Left renal cortex interstitium (tissue), 4 donors: Measurements from ENCODE around the gene NAA25. TPM values are rescaled to one million over a fixed set of nuclear protein-coding genes. Genes with fewer than 3 reads are reported as not detected.
A peak's percentile ranks its signal among the peaks of the same experiment; 100 is the strongest.

Experiments used
- DNase-seq, 4 donors: peaks; one replicate each; pipeline ENCODE4 v3.0.0-alpha.2; 2013; ENCODE audit warnings: low read depth in 4 of 4, low spot score in 2 of 4, missing footprints in 1 of 4
- polyA plus RNA-seq, 4 donors: library from polyadenylated mRNA; unstranded; fragments of 120-200 nt; gene quantifications; one replicate each; pipeline ENCODE4 v1.2.1, GENCODE V29; 2013; ENCODE audit not compliant: insufficient read length in 4 of 4

The NAA25 gene
- 10 to 100 TPM; 16.3 to 31.0 (median 21.9) TPM for polyA plus RNA-seq

DNA sequence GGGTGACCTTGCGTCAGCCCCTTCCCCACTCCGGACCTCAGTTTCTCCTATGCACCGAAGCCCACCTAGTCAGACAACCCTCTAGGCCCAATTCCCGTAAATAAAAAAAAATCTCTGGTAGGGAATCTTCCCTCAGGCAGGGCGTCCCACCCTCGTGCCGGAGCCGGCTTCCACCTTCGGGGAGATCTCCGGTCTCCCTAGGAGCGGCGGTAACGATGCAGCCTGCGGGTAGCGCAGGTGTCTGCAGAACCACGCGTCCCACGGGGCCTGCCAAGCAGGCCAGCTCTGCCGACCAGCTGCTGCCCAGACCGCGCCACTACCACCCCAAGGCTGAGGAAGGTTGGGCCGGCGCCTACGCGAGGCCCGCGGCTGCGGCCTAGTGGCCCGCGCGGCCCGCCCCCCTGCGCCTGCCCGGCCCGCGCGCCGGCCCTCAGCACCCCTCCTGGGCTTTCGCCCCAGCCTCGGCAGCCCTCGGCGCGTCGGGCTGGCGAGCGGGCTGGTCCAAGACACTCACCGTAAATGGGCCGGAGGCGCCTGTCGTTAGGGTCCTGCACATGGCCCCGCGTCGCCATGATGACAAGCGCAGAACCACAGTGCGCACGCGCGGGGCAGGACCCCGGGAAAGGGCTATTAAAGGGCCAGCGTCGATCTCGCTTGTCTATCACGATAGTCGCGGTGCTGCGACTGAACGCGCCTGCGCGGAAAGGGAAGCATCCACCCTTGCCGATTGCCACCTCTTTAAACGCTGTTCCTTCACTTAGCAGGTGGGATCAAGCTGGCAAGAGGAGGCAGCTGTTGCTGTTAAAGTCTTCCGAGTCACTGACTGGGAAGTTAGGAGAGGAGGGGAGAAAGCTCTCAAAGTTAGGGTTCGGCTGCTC is at the start of gene NAA25:
TSS of gene NAA25 (minus strand) at position 582 of the 878 bp plus-strand sequence. CDS start at position 572, 10 bp downstream.
- peak; percentile 78 to 87 (median 82) for DNase-seq

DNA sequence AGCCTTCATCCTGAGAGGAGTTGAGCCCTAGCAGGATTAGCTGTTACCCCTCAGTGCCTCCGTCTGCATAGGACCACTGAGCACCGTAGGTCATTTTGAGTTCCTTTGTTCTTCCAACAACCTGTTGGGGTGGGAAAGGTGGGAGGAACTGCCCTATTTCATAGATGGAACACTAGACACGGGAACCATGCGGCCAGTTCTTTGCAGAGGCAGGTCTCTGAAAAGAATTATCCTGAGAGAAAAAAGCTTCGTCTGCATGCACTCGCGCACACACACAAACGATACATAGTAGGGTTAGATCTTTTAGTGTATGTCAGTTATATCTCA is 45.3 kb upstream of the NAA25 start:
- peak in 2 of 4 donors; percentile 12 to 36 for DNase-seq

DNA sequence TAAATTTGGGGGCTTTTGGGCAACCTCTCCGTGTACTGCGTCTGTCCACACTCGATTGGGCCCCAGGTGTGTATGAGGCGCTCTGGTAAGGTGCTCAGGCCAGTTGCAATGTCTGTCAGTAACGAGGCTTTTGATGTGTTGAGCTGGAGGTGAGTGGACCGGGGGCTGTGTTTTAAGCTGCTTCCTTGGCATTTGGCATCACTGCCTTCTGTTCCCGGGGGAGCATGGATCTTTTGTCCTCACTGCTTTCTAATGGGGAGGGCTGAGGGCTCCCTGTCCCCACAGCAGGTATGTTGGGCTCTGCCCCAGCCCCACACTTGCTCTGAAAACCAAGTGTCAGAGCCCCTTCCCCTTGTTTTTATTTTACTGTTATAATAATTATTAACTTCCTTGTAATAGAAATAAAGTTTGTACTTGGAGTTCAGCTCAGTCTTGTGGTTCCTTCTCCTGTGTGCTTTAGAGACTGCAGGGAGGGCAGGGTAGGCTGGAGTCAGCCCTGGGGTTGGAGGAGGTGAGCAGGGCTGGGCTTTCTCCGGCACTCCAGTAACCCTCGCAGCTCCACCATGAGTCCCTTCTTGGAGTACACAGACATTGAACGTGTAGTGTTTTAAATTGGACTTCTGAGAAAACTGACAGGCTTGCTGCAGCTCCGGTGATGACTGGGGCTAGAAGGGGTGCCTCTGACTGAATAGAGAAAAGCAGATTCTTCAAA is 44.8 kb upstream of the NAA25 start:
- DNase-seq = no peak

DNA sequence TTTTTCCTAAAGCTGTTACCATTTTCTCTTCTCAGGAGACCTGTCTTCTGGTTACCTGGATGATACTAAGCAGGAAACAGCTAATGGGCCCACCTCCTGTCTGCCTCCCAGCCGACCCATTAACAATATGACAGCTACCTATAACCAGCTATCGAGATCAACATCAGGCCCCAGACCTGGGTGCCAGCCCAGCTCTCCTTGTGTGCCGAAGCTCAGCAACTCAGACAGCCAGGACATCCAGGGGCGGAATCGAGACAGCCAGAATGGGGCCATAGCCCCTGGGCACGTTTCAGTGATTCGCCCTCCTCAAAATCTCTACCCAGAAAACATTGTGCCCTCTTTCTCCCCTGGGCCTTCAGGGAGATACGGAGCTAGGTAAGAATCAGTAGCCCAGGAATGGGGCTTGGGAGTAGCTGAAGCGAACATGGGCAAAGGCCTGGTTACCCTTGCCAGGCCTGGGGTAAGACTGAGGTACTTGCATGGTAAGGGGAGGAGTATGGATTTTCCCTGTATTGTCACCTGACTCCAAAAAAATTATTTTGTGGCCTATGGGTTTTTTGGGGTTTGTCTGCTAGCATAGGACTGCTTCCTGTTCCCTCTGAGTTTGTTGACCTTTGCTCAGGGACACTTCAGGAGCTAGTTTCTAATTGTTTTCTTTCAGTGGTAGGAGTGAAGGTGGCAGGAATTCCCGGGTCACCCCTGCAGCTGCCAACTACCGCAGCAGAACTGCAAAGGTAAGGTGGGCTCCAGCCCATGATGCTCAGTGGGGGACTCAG is 43.4 kb upstream of the NAA25 start:
- DNase-seq = no peak

DNA sequence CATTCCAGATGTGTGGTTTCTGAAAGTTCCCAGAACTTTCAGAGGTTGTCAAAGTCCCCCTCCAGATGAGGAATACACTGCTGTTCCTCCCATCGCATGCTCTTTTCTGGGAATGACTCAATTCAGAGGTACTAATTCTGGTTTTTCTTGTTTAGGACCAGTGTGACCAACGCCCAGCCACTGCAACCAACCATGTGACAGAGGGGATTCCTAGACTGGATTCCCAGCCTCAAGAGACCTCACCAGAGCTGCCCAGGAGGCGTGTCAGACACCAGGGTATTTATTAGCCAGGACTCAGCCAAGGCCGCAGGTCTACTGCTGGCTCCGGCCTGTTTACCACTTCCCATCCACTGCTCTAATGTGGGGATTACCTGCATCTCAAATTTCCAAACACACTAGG is 41.0 kb upstream of the NAA25 start:
- DNase-seq = no peak

GRCh38 chr12:112148031-112148513 is 39.5 kb upstream of the NAA25 start:
- DNase-seq = no peak

DNA sequence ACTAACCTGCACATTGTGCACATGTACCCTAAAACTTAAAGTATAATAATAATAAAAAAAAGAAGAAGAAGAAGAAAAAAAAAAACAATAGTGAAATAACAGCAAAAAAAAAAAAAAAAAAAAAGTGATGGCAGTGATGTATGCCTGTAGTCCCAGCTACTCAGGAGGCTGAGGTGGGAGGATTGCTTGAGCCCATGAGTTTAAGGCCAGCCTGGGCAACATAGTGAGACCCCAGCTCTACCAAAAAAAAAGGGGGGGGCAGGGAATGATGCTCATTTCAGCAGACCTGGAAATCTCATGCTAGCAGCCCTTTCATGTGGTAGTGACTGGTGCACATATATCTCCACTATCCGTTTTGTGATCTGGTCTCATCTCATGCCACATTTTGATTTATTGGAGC is 37.5 kb upstream of the NAA25 start:
- DNase-seq = no peak

DNA sequence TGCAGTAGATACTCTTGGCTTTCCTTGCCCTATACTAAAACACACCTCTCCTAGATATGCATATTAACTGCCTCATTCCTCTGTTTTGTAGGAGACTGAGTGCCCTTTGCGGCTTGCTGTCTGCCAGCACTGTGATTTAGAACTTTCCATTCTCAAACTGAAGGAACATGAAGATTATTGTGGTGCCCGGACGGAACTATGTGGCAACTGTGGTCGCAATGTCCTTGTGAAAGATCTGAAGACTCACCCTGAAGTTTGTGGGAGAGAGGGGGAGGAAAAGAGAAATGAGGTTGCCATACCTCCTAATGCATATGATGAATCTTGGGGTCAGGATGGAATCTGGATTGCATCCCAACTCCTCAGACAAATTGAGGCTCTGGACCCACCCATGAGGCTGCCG is 32.1 kb upstream of the NAA25 start:
- DNase-seq = no peak

DNA sequence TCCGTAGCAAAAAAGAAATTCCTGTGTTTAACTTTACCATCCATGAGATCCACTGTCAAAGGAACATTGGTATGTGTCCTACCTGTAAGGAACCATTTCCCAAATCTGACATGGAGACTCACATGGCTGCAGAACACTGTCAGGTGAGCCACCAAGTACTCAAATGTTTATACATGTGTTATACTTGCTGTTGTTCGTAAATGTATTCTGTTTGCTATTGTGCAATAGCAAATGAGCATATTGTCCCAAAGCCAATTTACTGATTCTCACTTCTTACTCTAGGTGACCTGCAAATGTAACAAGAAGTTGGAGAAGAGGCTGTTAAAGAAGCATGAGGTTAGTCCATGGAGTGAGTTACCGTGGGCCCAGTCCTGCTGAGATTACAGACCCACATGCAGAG is 26.1 kb upstream of the NAA25 start:
- DNase-seq = no peak

DNA sequence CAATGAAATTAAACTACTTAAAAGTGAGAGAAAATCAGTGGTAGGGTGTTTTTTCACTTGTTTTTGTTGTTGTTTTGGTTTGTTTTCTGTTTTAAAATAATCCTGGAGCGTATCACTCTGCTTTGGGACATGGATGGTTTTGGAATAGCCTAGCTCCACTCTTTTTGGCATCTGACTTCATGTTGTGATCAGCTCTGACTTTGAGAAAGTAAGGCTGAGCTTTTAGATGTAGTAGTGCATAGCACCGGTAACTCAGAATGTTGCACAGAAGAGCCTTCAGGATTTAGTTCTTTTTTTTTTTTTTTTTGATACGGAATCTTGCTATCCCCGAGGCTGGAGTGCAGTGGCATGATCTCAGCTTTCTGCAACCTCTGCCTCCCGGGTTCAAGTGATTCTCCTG is 24.8 kb upstream of the NAA25 start:
- no peak for DNase-seq

- no peak for DNase-seq
Observed at GRCh38 chr12:112131686-112132085, 23.1 kb upstream of the NAA25 start.

GRCh38 chr12:112130441-112130998 is 21.9 kb upstream of the NAA25 start:
- DNase-seq = no peak

GRCh38 chr12:112126911-112127310 is 18.3 kb upstream of the NAA25 start:
- no peak for DNase-seq

DNA sequence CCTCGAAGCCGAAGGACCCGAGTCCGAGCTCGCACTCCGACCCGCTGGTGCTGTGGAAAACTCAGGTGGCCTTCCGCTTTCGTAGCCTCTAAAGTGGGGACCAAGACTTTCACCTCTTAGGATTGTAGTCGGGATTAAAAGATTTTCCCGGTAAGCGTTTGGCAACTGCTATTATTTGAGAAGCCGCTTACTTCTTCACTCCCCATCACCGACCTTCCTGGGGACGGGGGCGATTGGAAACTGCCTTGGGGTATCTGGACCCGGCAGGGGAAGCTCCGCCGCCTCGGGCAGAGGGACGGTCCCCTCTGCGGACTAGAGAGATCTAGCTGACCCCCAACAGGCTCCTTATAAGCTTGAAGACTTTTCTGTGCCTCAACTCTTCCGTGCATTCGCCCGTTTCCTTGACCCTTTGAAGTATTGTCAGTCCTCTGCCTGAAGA is 17.4 kb upstream of the NAA25 start:
- no peak for DNase-seq

DNA sequence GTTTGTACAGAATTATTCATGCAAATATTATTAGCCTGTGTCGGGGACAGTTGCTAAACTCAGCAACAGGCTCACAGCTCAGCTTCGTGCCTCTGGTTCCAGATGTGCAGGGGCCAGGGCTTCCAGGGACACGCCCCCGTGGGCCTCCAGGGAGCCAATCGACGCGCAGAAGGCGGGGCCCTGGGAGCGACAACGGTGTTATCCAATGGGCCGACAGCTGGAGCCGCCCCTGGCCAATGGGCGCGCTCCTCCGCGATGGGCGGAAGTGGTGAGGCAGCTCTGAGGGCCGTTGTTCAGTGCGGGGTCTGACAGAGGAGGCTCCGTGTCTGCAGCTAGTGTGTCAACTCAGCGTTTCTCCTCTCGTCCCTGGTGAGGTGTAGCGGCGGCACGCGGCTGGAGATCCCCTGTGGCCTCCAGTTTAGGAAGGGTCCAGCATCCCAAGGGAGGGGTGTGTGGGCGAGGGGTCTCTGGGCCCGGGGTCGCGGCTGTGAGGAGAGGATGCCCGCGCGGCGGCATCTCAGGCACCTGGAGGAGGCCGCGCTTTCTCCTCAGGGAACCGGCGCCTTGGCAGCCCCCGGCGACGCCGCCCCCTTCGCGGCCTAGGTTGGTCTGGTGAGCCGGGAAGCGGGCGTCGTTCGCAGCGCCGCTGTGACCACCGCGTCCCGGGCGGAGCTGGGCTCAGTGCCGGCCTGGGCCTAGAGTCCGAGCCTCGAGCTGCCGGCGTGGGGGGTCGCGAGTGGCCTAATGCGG is 16.8 kb upstream of the NAA25 start, which contains the start of gene TRAFD1:
TSS of gene TRAFD1 (plus strand) at position 311 of the 750 bp plus-strand sequence. CDS start 4,963 bp downstream, outside the sequence.
- peak; percentile 90 to 96 (median 92) for DNase-seq

DNA sequence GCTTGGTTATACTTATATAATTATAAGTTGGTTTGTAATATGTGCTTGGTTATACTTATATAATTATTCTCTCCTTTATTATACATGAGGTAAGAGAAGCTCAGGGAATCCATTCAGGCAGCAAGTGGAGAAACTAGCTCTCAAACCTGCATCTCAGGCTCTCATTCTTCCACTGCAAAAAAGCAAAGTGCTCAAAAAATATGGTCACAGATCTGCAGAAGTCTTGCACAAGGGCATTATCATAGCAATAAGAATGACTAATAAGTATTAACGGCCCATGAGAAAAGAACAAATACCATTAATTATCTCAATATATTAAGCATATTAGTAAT is 16.3 kb upstream of the NAA25 start:
- no peak for DNase-seq

DNA sequence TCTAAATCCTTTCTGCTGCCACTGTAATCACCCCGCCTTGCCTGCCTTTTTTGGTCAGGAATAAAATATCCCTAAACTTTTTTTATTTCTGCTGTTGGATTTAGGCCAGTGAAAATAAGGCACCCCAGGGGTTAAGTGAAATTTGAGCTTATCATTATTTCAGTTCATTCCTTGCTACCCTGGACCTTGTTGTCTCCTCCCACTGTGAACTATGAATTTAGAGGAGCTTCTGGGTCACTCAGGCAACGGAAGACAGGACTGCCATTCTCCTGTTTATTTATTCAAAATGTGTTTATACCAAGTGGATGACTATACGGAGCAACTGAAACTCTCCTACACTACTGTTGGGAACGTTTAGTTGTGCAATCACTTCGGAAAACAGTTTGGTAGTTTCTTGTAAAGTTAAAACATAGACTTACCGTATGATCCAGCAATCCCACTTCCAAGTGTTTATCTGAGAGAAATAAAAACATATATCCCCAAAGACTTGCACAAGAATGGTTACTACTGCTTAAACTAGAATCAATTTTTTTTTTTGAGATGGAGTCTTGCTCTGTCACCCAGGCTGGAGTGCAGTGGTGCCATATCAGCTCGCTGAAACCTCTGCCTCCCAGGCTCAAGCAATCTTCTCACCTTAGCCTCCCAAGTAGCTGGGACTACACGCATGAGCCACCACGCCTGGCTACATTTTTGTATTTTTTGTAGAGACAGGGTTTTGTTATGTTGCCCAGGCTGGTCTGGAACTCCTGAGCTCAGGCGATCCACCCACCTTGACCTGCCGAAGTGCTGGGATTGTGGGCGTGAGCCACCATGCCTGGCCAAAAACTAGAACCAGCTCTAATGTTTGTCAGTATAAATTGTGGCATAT is 14.5 kb upstream of the NAA25 start:
- no peak for DNase-seq

DNA sequence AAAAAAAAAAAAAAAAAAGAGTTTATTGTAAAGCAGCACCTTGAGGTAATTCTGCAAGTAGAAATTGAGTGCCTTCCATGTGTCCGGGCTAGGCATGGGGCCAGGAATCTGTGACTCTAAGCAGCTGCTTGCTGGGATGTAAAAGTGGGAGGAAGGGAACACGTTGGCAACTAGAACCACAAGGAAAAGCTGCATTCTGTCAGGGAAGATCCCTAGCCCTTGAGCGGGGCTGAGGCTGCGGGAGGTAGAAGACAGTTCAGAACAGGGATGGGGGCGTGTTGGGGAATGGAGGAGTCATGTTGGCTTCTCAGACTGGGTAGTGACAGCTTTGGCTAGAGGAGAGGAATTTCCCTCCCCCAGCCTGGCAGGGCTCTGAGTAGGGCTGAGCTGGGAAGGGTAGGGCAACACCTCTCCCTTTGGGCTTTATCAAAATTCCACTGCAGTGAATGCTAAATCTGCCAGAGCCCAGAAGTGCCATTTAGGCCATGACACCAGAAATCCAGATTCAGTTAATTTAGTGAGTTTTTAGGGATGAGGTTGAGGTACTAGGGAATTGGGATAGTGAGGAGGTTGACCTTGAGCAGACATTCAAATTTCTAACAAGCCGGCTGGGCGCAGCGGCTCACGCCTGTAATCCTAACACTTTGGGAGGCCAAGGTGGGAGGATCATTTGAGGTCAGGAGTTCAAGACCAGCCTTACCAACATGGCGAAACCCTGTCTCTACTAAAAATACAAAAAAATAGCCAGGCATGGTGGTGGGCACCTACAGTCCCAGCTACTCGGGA is 13.4 kb upstream of the NAA25 start:
- DNase-seq = no peak
